Caco-2 (cell line): ENCODE results near the gene CLEC17A. TPM values are rescaled to one million over a fixed set of nuclear protein-coding genes. Genes with fewer than 3 reads are reported as not detected.
A peak's percentile ranks its signal among the peaks of the same experiment; 100 is the strongest.
"Not testable (repeated sequence)": the region's sequence is repeated elsewhere in the genome, so short reads cannot be mapped to it uniquely, and the experiment has no call there.

Source experiments
- BruUV-seq: library from RNA; stranded (reverse); fragments of 400-500 nt; replicated peaks from 2 replicates; lab custom pipeline; 2021; lab: Mats Ljungman, UMichigan
- CTCF ChIA-PET: fragments of 300-600 bp; sonication (Branson Sonifier 250); formaldehyde crosslinking; loops from one replicate; lab custom pipeline; 2022; ENCODE audit warnings: antibody characterized with exemption; lab: Charles Lee
- POLR2A ChIA-PET: fragments of 300-600 bp; sonication (Branson Sonifier 250); formaldehyde crosslinking; loops from one replicate; lab custom pipeline; 2022; ENCODE audit warnings: antibody characterized with exemption; lab: Charles Lee
- DNase-seq, 2 experiments: peaks; one replicate each; pipeline versions ENCODE4 v3.0.0 to v3.0.0-alpha.2; 2020 to 2022
- H3K27me3 ChIP-seq: replicated peaks from 2 replicates; pipeline ENCODE4 v1.6.0; 2011; ENCODE audit warnings: low read length; ENCODE audit not compliant: control insufficient read depth, insufficient read depth
- H3K36me3 ChIP-seq: 2 replicates; pipeline ENCODE4 v1.5.1; 2011; ENCODE audit warnings: low read length; ENCODE audit not compliant: control insufficient read depth, insufficient read depth
- H3K4me1 ChIP-seq: fragments of 250-450 bp; sonication (Bioruptor Pico); 2 replicates; pipeline ENCODE4 v1.5.1; 2020; ENCODE audit warnings: mild to moderate bottlenecking
- H3K4me3 ChIP-seq: 2 replicates; pipeline ENCODE4 v1.5.1; 2011; ENCODE audit warnings: low read depth, mild to moderate bottlenecking, control low read depth, low read length
- H3K9me3 ChIP-seq: fragments of 250-450 bp; sonication (Bioruptor Pico); 2 replicates; pipeline ENCODE4 v1.5.1; 2020; ENCODE audit warnings: mild to moderate bottlenecking, moderate library complexity
- H3K27ac Mint-ChIP-seq: one replicate; pipeline ENCODE4 v1.8.0; 2022; ENCODE audit warnings: mixed read lengths; ENCODE audit not compliant: unreplicated experiment
- H3K27me3 Mint-ChIP-seq: one replicate; pipeline ENCODE4 v1.8.0; 2022; ENCODE audit warnings: mixed read lengths; ENCODE audit not compliant: insufficient read depth, unreplicated experiment
- H3K36me3 Mint-ChIP-seq: one replicate; pipeline ENCODE4 v1.8.0; 2022; ENCODE audit warnings: mild to moderate bottlenecking, mixed read lengths; ENCODE audit not compliant: insufficient read depth, unreplicated experiment
- H3K4me1 Mint-ChIP-seq: one replicate; pipeline ENCODE4 v1.8.0; 2022; ENCODE audit warnings: low read depth, mixed read lengths; ENCODE audit not compliant: unreplicated experiment
- H3K4me3 Mint-ChIP-seq: one replicate; pipeline ENCODE4 v1.8.0; 2022; ENCODE audit warnings: mild to moderate bottlenecking, moderate library complexity, mixed read lengths; ENCODE audit not compliant: unreplicated experiment
- H3K9me3 Mint-ChIP-seq: one replicate; pipeline ENCODE4 v1.8.0; 2022; ENCODE audit warnings: mixed read lengths; ENCODE audit not compliant: unreplicated experiment
- intact Hi-C: fragments of 100-400 bp; cut with micrococcal nuclease; formaldehyde crosslinking; loops from one replicate; pipeline ENCODE4 v1.10.0; 2022; ENCODE audit not compliant: unreplicated experiment
- total RNA-seq: library from RNA; stranded (reverse); gene quantifications from 2 replicates; pipeline ENCODE4 v1.2.3, GENCODE V29; 2022
- TF ChIP-seq, protein P1 (sequence below), 2 experiments: fragments of 200-600 bp in 1 of 2; IDR thresholded peaks; 1 replicate in 1 of 2; 2 replicates in 1 of 2; pipeline versions ENCODE4 v1.5.1 to v1.8.0; 2011 to 2022; ENCODE audit warnings: antibody characterized with exemption in 1 of 2, control low read depth in 1 of 2, inconsistent platforms in 1 of 2, low read depth in 1 of 2, low read length in 1 of 2, mild to moderate bottlenecking in 1 of 2, moderate library complexity in 1 of 2; ENCODE audit not compliant: insufficient read depth in 1 of 2, severe bottlenecking in 1 of 2, unreplicated experiment in 1 of 2

The CLEC17A gene
- total RNA-seq, 1 experiment from 2014 or later = not detected

DNA sequence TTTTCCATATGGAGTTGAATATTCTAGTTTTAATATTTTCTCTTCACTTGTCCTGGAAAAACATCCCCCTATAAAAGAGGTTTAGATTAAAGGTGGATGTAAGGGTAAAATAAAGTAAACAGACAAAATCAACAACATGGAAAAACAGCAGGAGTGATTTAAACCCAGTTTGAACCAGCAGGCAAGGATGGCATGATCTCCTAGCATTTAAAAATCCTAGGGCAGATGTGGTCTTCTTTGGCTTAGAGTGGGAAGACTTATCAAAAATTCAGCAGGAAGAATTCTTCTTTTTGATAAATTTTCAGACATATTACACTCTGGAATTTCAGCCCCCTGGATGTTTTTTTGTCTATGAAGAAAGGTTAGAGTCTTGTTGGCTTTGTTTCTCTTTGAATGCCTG, 36.5 kb downstream of the CLEC17A start:
- TF ChIP-seq, protein P1, sequence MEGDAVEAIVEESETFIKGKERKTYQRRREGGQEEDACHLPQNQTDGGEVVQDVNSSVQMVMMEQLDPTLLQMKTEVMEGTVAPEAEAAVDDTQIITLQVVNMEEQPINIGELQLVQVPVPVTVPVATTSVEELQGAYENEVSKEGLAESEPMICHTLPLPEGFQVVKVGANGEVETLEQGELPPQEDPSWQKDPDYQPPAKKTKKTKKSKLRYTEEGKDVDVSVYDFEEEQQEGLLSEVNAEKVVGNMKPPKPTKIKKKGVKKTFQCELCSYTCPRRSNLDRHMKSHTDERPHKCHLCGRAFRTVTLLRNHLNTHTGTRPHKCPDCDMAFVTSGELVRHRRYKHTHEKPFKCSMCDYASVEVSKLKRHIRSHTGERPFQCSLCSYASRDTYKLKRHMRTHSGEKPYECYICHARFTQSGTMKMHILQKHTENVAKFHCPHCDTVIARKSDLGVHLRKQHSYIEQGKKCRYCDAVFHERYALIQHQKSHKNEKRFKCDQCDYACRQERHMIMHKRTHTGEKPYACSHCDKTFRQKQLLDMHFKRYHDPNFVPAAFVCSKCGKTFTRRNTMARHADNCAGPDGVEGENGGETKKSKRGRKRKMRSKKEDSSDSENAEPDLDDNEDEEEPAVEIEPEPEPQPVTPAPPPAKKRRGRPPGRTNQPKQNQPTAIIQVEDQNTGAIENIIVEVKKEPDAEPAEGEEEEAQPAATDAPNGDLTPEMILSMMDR (IDR thresholded peaks at IDR 0.05; ENCODE audit: insufficient read depth in 1 of 2, low read depth in 1 of 2, low read length in 1 of 2, severe bottlenecking in 1 of 2, unreplicated experiment in 1 of 2) = no peak
- intact Hi-C loops = no loop called here
- Histone ChIP-seq H3K36me3 (no peaks in the 10 kb centered on the region), H3K9me3 (peaks cover 6% of the 10 kb centered on the region; the same call in 1 of the 2 replicates), H3K4me3 (no peak overlapping the region), H3K4me1 (no peaks in the 10 kb centered on the region), H3K27me3 (no peaks in the 10 kb centered on the region)
- Mint-ChIP-seq H3K27me3 (no peaks in the 10 kb centered on the region), H3K27ac (no peak overlapping the region), H3K4me3 (no peak overlapping the region), H3K9me3 (peaks cover 21% of the 10 kb centered on the region), H3K36me3 (no peaks in the 10 kb centered on the region), H3K4me1 (no peaks in the 10 kb centered on the region)
- BruUV-seq = no TSS peak
- ChIA-PET CTCF (no interaction called here), POLR2A (no interaction called here)
- DNase-seq = no peak

DNA sequence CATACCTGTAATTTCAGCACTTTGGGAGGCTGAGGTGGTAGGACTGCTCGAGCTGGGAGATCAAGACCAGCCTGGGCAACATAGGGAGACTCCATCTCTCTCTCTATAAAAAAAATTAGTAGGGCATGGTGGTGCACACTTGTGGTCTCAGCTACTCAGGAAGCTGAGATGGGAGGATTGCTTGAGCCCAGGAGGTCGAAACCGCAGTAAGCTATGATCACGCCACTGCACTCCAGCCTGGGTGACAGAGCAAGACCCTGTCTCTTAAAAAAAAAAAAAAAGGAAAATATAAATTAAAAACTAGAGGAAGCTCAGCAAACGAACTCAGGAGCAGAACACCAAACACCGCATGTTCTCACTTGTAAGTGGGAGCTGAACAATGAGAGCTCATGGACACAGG, 41.6 kb downstream of the CLEC17A start:
- H3K4me1 Mint-ChIP-seq, H3K4me1 ChIP-seq, H3K36me3 Mint-ChIP-seq, H3K27me3 Mint-ChIP-seq, H3K9me3 ChIP-seq, H3K4me3 ChIP-seq, POLR2A ChIA-PET, H3K27ac Mint-ChIP-seq, H3K9me3 Mint-ChIP-seq, CTCF ChIA-PET, H3K36me3 ChIP-seq, DNase-seq, H3K27me3 ChIP-seq, BruUV-seq, intact Hi-C loops, H3K4me3 Mint-ChIP-seq: not testable (repeated sequence)

DNA sequence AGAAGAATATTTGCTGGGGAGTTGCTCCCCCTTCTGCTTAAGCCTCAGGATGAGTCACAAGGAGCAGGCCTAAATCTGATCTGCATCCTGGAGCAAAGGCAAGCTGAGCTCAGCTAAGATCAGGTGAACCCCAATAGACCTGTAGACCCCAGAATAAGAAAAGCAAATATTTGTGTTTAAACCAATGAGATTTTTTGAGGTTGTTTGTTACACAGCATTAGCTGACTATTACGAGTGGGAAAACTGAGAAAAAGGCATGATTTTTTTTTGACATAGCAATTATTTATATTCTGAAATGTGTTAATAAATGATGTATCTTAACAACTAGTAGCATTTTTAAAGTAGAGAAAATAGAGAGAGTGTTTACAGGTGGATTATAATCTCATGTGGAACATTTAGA, 46.7 kb downstream of the CLEC17A start:
- H3K27me3 ChIP-seq = no peaks in the 10 kb centered on the region
- Mint-ChIP-seq H3K4me1 (no peaks in the 10 kb centered on the region), H3K27me3 (peaks cover 6% of the 10 kb centered on the region), H3K4me3 (no peak overlapping the region), H3K9me3 (peaks cover 6% of the 10 kb centered on the region), H3K36me3 (no peaks in the 10 kb centered on the region), H3K27ac (no peak overlapping the region)
- CTCF ChIA-PET = no interaction called here
- intact Hi-C loops = no loop called here
- H3K4me3 ChIP-seq = no peak overlapping the region
- POLR2A ChIA-PET = no interaction called here
- TF ChIP-seq, protein P1 (IDR thresholded peaks at IDR 0.05; ENCODE audit: insufficient read depth in 1 of 2, low read depth in 1 of 2, low read length in 1 of 2, severe bottlenecking in 1 of 2, unreplicated experiment in 1 of 2) = no peak
- no peaks in the 10 kb centered on the region for H3K4me1 ChIP-seq
- DNase-seq = no peak
- no TSS peak for BruUV-seq
- H3K36me3 ChIP-seq = no peaks in the 10 kb centered on the region
- H3K9me3 ChIP-seq = no peaks in the 10 kb centered on the region

DNA sequence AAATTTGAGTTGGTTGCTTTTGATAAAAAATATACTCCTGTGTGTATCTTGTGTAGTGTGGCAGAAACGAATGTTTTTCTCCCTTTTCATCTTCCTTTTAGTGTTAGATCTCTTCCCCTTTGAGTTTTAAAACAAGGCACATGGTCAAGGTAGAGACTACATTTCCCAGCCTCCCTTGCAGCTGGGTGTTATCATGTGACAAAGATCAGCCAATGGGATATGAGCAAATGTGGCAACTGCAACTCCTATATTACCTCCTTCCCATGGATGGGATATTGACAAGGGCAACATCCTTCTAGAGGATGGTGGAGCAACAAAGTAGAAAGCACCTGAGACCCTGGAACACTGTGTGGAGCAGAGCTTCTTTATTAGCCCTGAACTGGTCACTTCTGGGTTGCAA, 49.4 kb downstream of the CLEC17A start:
- Mint-ChIP-seq H3K9me3 (peaks cover 15% of the 10 kb centered on the region), H3K27ac (no peak overlapping the region), H3K4me3 (no peak overlapping the region), H3K4me1 (no peaks in the 10 kb centered on the region), H3K27me3 (peaks cover 5% of the 10 kb centered on the region), H3K36me3 (no peaks in the 10 kb centered on the region)
- H3K4me3 ChIP-seq = no peak overlapping the region
- no peaks in the 10 kb centered on the region for H3K9me3 ChIP-seq
- H3K36me3 ChIP-seq = no peaks in the 10 kb centered on the region
- no TSS peak for BruUV-seq
- ChIA-PET POLR2A (no interaction called here), CTCF (no interaction called here)
- peak; percentile 35 to 41 for DNase-seq
- intact Hi-C loops = no loop called here
- TF ChIP-seq, protein P1 (IDR thresholded peaks at IDR 0.05; ENCODE audit: insufficient read depth in 1 of 2, low read depth in 1 of 2, low read length in 1 of 2, severe bottlenecking in 1 of 2, unreplicated experiment in 1 of 2) = no peak
- H3K4me1 ChIP-seq = no peaks in the 10 kb centered on the region
- H3K27me3 ChIP-seq = no peaks in the 10 kb centered on the region
